GM23338 (cell line): ENCODE results near the gene CBX2.

Experiments used
- EZH2 ChIP-seq: fragments of 200-600 bp; sonication (generic); IDR thresholded peaks from one replicate; pipeline ENCODE4 v1.8.0; 2017; ENCODE audit warnings: antibody characterized with exemption, mild to moderate bottlenecking, low read depth; ENCODE audit not compliant: unreplicated experiment
- EZH2phosphoT487 ChIP-seq: fragments of 200-600 bp; sonication (generic); IDR thresholded peaks from one replicate; pipeline ENCODE4 v1.8.1; 2018; ENCODE audit warnings: antibody characterized with exemption; ENCODE audit not compliant: unreplicated experiment
- JUNB ChIP-seq: IDR thresholded peaks from one replicate; pipeline ENCODE4 v1.6.1; 2016; ENCODE audit warnings: antibody characterized with exemption; ENCODE audit not compliant: unreplicated experiment
- POLR2AphosphoS5 ChIP-seq: IDR thresholded peaks from 2 replicates; pipeline ENCODE4 v1.6.1; 2016; ENCODE audit warnings: antibody characterized with exemption, low read depth
- STAT1 ChIP-seq: IDR thresholded peaks from one replicate; pipeline ENCODE4 v1.6.1; 2016; ENCODE audit warnings: antibody characterized with exemption; ENCODE audit not compliant: unreplicated experiment
- TF ChIP-seq, protein P1 (sequence below), 2 experiments: fragments of 200-600 bp in 1 of 2; sonication (generic) in 1 of 2; conservative IDR thresholded peaks; 2 replicates each; pipeline versions ENCODE4 v1.5.1 to v1.6.1; 2016 to 2017; ENCODE audit warnings: antibody characterized with exemption in 2 of 2, low read depth in 2 of 2, mild to moderate bottlenecking in 2 of 2, moderate library complexity in 1 of 2
- TF ChIP-seq, protein P2 (sequence below): IDR thresholded peaks from one replicate; pipeline ENCODE4 v1.6.1; 2018; ENCODE audit warnings: antibody characterized with exemption; ENCODE audit not compliant: unreplicated experiment
- TF ChIP-seq, protein P3 (sequence below): IDR thresholded peaks from 2 replicates; pipeline ENCODE4 v1.6.1; 2016; ENCODE audit warnings: antibody characterized with exemption

DNA sequence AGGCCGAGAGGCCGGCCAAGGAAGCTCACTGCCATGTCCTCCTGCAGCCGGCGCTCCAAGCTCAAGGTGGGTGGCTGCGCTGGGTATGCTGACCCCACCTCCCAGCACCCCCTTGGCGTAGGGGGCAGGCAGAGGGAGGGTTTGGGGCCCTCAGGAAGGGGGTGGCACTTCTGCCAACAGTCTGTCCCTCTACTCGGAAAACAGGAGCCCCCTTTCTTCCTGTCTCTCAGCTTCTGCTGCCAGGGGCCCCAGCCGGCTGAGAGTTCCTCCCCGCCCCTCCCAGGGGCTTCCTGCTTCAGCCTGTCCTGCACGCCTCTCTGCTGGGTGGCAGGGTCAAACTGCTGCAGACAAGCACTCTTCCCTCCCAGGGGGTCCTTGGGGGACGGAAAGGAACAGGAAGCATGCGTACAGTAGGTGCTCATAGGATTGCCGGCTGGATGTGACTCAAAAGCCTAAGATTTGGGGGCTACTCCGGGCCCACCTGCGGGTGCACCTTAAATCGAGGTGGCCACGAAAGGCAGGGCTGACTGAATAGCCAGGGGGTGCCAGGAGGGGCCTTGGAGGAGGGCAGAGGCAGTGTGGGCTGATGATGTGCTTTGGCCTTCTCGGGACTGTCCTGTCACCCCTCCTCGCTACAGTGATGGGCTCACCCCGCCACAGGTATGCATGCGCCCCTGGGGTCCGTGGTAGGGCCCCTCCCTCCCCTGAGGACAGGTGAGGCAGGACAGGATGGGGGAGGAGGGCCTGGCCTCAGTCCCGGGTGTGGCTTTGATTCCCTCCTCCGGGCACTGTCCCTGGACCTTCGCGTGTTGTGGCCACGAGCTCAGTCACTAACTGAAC lies 4.0 kb downstream of the CBX2 start:
- TF ChIP-seq, protein P1, sequence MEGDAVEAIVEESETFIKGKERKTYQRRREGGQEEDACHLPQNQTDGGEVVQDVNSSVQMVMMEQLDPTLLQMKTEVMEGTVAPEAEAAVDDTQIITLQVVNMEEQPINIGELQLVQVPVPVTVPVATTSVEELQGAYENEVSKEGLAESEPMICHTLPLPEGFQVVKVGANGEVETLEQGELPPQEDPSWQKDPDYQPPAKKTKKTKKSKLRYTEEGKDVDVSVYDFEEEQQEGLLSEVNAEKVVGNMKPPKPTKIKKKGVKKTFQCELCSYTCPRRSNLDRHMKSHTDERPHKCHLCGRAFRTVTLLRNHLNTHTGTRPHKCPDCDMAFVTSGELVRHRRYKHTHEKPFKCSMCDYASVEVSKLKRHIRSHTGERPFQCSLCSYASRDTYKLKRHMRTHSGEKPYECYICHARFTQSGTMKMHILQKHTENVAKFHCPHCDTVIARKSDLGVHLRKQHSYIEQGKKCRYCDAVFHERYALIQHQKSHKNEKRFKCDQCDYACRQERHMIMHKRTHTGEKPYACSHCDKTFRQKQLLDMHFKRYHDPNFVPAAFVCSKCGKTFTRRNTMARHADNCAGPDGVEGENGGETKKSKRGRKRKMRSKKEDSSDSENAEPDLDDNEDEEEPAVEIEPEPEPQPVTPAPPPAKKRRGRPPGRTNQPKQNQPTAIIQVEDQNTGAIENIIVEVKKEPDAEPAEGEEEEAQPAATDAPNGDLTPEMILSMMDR (conservative IDR thresholded peaks at IDR 0.05; ENCODE audit: low read depth in 2 of 2): no peak
- no peak for TF ChIP-seq POLR2AphosphoS5
- no peak for TF ChIP-seq EZH2
- no peak for TF ChIP-seq JUNB
- TF ChIP-seq, protein P2, sequence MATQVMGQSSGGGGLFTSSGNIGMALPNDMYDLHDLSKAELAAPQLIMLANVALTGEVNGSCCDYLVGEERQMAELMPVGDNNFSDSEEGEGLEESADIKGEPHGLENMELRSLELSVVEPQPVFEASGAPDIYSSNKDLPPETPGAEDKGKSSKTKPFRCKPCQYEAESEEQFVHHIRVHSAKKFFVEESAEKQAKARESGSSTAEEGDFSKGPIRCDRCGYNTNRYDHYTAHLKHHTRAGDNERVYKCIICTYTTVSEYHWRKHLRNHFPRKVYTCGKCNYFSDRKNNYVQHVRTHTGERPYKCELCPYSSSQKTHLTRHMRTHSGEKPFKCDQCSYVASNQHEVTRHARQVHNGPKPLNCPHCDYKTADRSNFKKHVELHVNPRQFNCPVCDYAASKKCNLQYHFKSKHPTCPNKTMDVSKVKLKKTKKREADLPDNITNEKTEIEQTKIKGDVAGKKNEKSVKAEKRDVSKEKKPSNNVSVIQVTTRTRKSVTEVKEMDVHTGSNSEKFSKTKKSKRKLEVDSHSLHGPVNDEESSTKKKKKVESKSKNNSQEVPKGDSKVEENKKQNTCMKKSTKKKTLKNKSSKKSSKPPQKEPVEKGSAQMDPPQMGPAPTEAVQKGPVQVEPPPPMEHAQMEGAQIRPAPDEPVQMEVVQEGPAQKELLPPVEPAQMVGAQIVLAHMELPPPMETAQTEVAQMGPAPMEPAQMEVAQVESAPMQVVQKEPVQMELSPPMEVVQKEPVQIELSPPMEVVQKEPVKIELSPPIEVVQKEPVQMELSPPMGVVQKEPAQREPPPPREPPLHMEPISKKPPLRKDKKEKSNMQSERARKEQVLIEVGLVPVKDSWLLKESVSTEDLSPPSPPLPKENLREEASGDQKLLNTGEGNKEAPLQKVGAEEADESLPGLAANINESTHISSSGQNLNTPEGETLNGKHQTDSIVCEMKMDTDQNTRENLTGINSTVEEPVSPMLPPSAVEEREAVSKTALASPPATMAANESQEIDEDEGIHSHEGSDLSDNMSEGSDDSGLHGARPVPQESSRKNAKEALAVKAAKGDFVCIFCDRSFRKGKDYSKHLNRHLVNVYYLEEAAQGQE: no peak
- TF ChIP-seq STAT1: no peak
- TF ChIP-seq EZH2phosphoT487: no peak
- TF ChIP-seq, protein P3, sequence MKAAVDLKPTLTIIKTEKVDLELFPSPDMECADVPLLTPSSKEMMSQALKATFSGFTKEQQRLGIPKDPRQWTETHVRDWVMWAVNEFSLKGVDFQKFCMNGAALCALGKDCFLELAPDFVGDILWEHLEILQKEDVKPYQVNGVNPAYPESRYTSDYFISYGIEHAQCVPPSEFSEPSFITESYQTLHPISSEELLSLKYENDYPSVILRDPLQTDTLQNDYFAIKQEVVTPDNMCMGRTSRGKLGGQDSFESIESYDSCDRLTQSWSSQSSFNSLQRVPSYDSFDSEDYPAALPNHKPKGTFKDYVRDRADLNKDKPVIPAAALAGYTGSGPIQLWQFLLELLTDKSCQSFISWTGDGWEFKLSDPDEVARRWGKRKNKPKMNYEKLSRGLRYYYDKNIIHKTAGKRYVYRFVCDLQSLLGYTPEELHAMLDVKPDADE: no peak
